GM18511 (cell line): Measurements from ENCODE around the gene PRDM7.
"Not testable (repeated sequence)": the region's sequence is repeated elsewhere in the genome, so short reads cannot be mapped to it uniquely, and the experiment has no call there.

ENCODE experiments used
- ATAC-seq: cut with Tn5 transposase; IDR thresholded peaks from one replicate; pipeline ENCODE4 v1.9.1; 2021; ENCODE audit warnings: mild to moderate bottlenecking, moderate library complexity; ENCODE audit not compliant: unreplicated experiment

The PRDM7 gene

DNA sequence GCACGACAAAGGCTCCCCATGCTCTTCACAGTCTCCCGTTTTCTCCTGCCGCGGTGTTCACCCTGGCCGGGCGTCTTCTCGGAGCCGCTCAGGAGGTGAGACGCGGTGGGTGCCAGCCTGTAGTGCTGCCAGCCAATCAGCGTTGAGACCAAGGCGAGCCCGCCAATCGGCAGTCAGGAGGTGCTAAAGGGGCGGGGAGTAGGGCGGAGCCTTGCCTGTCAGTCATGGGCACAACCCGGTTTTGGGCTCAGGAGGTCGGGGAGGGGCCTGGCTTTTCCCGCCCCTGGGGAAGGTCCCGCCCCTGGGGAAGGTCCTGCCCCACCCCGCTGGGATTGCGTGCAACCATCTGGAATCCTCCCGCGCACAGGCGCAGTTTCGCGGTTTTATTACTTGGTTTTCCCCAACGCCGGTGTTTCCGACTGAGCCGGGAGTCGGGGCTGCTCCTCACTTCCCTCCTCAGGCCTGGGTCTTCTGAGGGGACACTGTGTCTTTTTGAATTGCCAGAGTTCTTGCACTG lies at the start of gene PRDM7:
PRDM7 (minus strand) TSS at position 92 of the 517 bp plus-strand sequence. CDS start 1,421 bp downstream, outside the sequence.
- ATAC-seq, result peak; percentile 93

DNA sequence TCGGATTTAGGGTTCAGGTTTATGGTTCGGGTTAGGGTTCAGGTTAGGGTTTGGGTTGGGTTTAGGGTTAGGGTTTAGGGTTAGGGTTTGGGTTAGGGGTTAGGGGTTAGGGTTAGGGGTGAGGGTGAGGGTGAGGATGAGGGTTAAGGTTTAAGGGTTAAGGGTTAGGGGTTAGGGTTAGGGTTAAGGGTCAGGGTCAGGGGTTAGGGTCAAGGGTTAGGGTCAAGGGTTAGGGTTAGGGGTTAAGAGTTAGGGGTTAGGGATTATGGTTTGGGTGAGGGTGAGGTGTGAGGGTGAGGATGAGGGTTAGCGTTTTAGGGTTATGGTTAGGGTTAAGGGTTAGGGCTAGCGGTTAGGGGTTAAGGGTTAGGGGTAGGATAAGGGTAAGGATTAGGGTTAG lies 44.7 kb upstream of the PRDM7 start:
- ATAC-seq, result not testable (repeated sequence)

DNA sequence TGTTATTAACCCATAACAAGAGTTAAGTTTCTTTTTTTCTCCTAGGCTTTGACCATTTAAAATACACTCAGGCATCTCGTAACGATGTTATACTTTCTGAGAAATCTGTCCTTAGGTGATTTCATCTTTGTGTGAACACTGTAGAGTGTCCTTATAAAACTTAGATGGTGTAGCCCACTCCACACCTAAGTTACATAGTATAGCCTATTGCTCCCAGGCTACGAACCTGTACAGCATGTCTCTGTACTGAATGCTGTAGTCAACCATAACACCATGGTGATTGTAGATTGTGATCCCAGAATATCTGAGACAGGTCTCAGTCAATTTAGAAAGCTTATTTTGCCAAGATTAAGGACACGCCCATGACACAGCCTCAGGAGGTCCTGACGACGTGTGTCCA lies 30.5 kb upstream of the PRDM7 start:
- not testable (repeated sequence) for ATAC-seq

GRCh38 chr16:90107060-90107459 lies 29.9 kb upstream of the PRDM7 start:
- not testable (repeated sequence) for ATAC-seq

DNA sequence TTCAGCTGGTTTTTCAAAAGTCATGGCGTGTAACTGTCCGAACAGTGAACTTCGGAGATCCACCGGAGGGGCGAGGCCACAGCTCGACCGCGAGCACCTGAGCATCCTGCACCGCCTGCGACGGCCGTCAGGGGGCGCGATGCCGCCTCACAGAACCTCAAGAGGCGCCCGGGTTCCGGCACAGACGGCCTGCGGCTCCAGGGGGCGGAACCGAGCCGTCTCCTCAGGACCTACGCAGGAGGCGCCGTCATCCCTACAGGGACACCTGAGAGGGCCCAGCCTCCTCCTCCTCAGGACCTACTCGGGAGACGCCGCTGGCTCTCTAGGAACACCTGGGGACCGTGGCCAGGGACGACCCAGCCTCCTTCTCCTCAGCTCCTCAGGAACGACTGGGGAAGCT lies 29.1 kb upstream of the PRDM7 start:
- ATAC-seq, result not testable (repeated sequence)

DNA sequence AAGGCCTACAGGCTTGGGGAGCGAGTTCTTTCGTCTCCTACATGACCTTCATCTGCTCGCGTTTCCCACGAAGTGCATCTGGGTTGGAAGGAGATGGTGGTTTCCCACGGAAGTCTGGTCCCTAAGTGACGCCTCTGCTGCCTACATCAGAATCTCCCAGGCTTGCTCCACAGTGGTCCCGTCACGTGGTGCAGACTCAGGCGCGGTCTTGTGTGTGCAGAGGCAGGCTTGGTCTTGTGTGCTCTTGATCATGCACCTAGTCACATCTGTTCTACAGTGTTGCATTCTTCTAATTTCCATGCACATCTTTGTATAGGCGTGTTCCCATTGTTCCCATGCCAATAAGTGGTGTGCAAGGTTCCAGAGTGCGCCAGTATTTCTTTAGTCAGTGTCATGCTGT lies 27.6 kb upstream of the PRDM7 start:
- ATAC-seq, result not testable (repeated sequence)

DNA sequence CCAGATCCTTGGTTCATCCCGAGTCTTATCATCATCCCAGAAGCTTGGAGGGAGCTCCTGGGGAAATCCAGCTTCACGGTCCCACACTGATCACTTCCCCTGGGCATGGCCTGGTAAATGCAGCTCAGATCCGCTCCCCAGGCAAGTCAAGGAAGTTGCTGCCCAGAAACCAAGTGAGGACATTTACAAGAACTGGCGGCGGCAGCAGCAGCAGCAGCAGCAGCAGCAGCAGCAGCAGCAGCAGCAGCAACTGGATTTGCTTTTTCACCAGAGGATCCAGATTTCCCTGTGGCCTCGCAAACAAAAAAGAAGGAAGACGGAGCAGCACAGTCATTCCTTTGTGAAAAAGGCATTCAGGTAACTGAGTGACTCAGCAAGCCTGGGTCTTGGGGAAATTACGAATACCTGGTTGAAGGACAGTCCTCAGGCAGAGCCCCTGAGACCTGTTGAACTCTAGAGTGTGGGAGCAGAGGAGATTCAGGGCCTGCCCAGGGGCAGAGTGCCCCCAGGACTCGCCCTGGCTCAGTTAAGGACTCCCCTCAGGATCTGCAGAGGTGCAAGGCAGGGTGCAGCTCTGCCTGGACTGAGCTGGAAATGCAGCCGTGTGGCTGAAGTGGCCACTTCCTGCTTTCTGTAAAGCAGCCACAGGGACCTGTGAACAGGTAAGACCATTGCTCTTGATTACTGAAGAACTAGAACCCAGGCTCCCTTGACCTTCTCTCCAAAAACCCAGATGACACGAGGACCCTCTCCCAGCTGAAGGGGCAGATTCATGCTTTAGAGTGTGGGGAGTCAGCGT lies 25.2 kb upstream of the PRDM7 start:
- not testable (repeated sequence) for ATAC-seq

DNA sequence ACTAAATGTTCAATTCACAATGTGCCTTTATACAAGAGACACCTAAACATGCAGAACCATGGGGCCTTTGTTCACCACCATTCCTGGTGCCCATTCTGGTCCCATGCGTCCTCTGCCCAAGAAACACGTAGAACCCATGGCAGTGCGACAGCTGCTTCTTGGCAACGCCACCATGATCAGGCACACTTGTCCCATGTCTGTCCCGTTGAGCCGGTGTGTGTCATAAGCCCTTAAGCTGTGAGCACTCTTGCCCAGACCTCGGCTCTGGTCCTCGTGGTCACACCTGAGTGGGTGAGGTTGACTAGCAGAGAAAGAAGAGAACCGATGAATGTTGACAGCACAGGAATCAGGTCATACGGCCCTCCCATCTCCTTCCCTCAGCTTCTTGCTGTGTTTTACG lies 24.2 kb upstream of the PRDM7 start:
- not testable (repeated sequence) for ATAC-seq

- ATAC-seq, result not testable (repeated sequence)
Observed at GRCh38 chr16:90100790-90101189, 23.7 kb upstream of the PRDM7 start.

- ATAC-seq, result not testable (repeated sequence)
Observed at GRCh38 chr16:90100229-90100628, 23.1 kb upstream of the PRDM7 start.

- ATAC-seq, result not testable (repeated sequence)
Observed at GRCh38 chr16:90098936-90099335, 21.8 kb upstream of the PRDM7 start.

- not testable (repeated sequence) for ATAC-seq
Observed at GRCh38 chr16:90097010-90097684, 20.0 kb upstream of the PRDM7 start.

GRCh38 chr16:90094791-90095190 lies 17.7 kb upstream of the PRDM7 start:
- not testable (repeated sequence) for ATAC-seq

DNA sequence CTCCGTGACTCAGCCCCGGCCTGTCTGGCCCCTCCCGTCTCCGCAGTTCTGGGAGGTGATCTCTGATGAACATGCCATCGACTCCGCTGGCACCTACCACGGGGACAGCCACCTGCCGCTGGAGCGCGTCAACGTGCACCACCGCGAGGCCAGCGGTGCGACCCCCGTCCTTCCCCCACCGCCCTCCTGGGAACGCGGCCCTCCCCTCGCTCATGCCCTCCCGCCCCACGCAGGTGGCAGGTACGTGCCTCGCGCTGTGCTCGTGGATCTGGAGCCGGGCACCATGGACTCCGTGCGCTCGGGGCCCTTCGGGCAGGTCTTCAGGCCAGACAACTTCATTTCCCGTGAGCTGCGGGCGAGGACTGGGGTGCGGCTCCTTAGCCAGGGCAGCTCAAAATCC lies 17.2 kb upstream of the PRDM7 start:
- not testable (repeated sequence) for ATAC-seq

GRCh38 chr16:90093799-90094198 lies 16.7 kb upstream of the PRDM7 start:
- ATAC-seq, result not testable (repeated sequence)

DNA sequence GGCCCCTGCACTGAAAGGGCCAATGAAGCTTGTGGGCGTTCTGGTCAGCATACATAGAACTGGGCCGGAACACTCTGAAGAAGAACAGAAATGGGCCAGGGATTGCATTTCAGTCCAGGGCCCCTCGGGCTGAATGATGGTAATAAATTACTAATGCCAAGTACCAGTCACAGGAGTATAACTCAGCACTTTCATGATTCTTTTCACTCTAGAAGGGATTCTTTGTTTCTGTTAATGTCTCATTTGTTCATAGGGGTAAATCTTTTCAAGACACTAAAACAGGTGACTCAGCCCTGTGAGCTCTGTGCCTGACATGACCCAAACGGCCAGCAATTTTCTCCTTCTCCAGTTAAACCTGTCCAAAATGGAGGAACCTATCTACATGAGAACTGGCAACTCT lies 15.7 kb upstream of the PRDM7 start:
- not testable (repeated sequence) for ATAC-seq

- ATAC-seq, result no peak
Observed at GRCh38 chr16:90084215-90084950, 7.3 kb upstream of the PRDM7 start.

DNA sequence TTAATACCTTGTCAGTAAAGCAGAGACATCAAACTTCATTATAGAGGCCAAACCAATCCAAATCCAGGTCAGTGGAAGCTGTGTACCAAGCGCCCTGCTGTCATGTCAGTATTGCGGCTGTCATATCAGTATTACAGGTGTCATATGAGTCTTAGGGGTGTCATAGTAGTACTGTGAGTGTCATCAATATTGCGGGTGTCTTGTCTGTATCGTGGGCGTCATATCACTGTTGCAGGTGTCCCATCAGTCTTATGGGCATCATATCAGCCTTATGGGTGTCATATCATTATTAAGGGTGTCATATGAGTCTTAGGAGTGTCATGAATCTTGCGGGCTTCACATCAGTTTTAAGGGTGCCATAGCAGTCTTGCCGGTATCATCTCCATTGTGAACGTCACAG lies 6.0 kb upstream of the PRDM7 start:
- ATAC-seq, result no peak

- no peak for ATAC-seq
Observed at GRCh38 chr16:90081606-90081970, 4.5 kb upstream of the PRDM7 start.

- no peak for ATAC-seq
Observed at GRCh38 chr16:90078579-90078895, 1.4 kb upstream of the PRDM7 start.
